Keratinocyte (primary cell): Measurements from ENCODE around the gene DGCR6L. TPM values are rescaled to one million over a fixed set of nuclear protein-coding genes. Genes with fewer than 3 reads are reported as not detected.
"Not testable (repeated sequence)": the region's sequence is repeated elsewhere in the genome, so short reads cannot be mapped to it uniquely, and the experiment has no call there.

Experiments used
- DNase-seq: peaks from one replicate; pipeline ENCODE4 v3.0.0-alpha.2; 2011; ENCODE audit warnings: low read depth, missing footprints, low spot score
- FAIRE-seq: peaks from 2 replicates; lab custom pipeline; 2011; peaks lifted over from hg19 to GRCh38; lab: Jason Lieb, UNC
- H2AFZ ChIP-seq: 2 replicates; pipeline ENCODE4 v1.6.0; 2012; ENCODE audit warnings: low read length, control low read depth, inconsistent platforms; ENCODE audit not compliant: control insufficient read depth
- H3K27ac ChIP-seq: 2 replicates; pipeline ENCODE4 v1.5.1; 2011; ENCODE audit warnings: low read length; ENCODE audit not compliant: control insufficient read depth, insufficient read depth
- H3K27me3 ChIP-seq: 3 replicates; pipeline ENCODE4 v1.6.0; 2011; ENCODE audit warnings: low read length; ENCODE audit not compliant: control insufficient read depth, insufficient read depth; ENCODE audit errors: extremely low read depth
- H3K36me3 ChIP-seq, 2 experiments: 2 replicates in 1 of 2; 3 replicates in 1 of 2; pipeline ENCODE4 v1.5.1; 2011; ENCODE audit warnings: low read length in 2 of 2, mild to moderate bottlenecking in 1 of 2; ENCODE audit not compliant: control insufficient read depth in 2 of 2, insufficient read depth in 2 of 2; ENCODE audit errors: extremely low read depth in 1 of 2
- H3K4me1 ChIP-seq: 3 replicates; pipeline ENCODE4 v1.5.1; 2011; ENCODE audit warnings: low read length; ENCODE audit not compliant: control insufficient read depth, insufficient read depth; ENCODE audit errors: extremely low read depth
- H3K4me2 ChIP-seq: 3 replicates; pipeline ENCODE4 v1.6.0; 2011; ENCODE audit warnings: low read depth, low read length; ENCODE audit not compliant: control insufficient read depth, insufficient read depth; ENCODE audit errors: extremely low read depth
- H3K4me3 ChIP-seq, 3 experiments: fragments of 200-600 bp in 1 of 3; sonication (generic) in 1 of 3; 2 replicates in 2 of 3; 3 replicates in 1 of 3; pipeline ENCODE4 v1.5.1; 2011 to 2016; ENCODE audit warnings: low read length in 3 of 3, mild to moderate bottlenecking in 3 of 3, control low read depth in 2 of 3, inconsistent platforms in 1 of 3, low read depth in 1 of 3, mixed read lengths in 1 of 3, mixed run types in 1 of 3, moderate library complexity in 1 of 3; ENCODE audit not compliant: control insufficient read depth in 2 of 3, insufficient read depth in 2 of 3; ENCODE audit errors: extremely low read depth in 1 of 3
- H3K79me2 ChIP-seq: 2 replicates; pipeline ENCODE4 v1.6.0; 2012; ENCODE audit warnings: low read length; ENCODE audit not compliant: control insufficient read depth, insufficient read depth
- H3K9ac ChIP-seq: 3 replicates; pipeline ENCODE4 v1.6.0; 2011; ENCODE audit warnings: low read length; ENCODE audit not compliant: control insufficient read depth, insufficient read depth; ENCODE audit errors: extremely low read depth
- H3K9me1 ChIP-seq: 3 replicates; pipeline ENCODE4 v1.6.0; 2011; ENCODE audit warnings: low read length; ENCODE audit not compliant: control insufficient read depth, insufficient read depth; ENCODE audit errors: extremely low read depth
- H3K9me3 ChIP-seq: 2 replicates; pipeline ENCODE4 v1.5.1; 2012; ENCODE audit warnings: low read depth, low read length; ENCODE audit not compliant: control insufficient read depth
- H4K20me1 ChIP-seq: 3 replicates; pipeline ENCODE4 v1.6.0; 2011; ENCODE audit warnings: low read length; ENCODE audit not compliant: control insufficient read depth, insufficient read depth; ENCODE audit errors: extremely low read depth
- dilution Hi-C: fragments of 300-500 bp; cut with MboI; formaldehyde crosslinking; loops from one replicate; pipeline ENCODE4 v1.7.0; 2020; ENCODE audit warnings: low sequenced_read_pairs; ENCODE audit not compliant: extremely low pct_ligation_motif_present
- polyA plus RNA-seq, 5 experiments: library from polyadenylated mRNA; depleted of rRNA in 3 of 5; stranded (reverse) in 3 of 5; stranded (forward) in 1 of 5; unstranded in 1 of 5; fragments of >200 nt; gene quantifications; 1 replicate in 1 of 5; 2 replicates in 3 of 5; 3 replicates in 1 of 5; pipeline versions ENCODE4 v1.2.1 to v1.2.3, GENCODE V29; 2011 to 2012; ENCODE audit warnings: missing spikeins in 2 of 5, low read depth in 1 of 5, low replicate concordance in 1 of 5

The DGCR6L gene
- polyA plus RNA-seq, 1 donor (not counting 4 experiments of a cell fraction or from before 2014, with no cell fraction given): 19.2 TPM

GRCh38 chr22:20310773-20311172, 9.1 kb downstream of the DGCR6L start:
- dilution Hi-C loops: not testable (repeated sequence)

GRCh38 chr22:20310180-20310579, 9.7 kb downstream of the DGCR6L start:
- DNase-seq, H3K27me3 ChIP-seq, H3K9ac ChIP-seq, H3K27ac ChIP-seq, H4K20me1 ChIP-seq, FAIRE-seq, H3K9me1 ChIP-seq, H3K79me2 ChIP-seq, H3K4me3 ChIP-seq, H3K9me3 ChIP-seq, H3K4me2 ChIP-seq, dilution Hi-C loops, H3K36me3 ChIP-seq, H2AFZ ChIP-seq: not testable (repeated sequence)
- H3K4me1 ChIP-seq: peaks cover 11% of the 10 kb centered on the region

More at GRCh38 chr22:20310773-20311172, 9.1 kb downstream of the DGCR6L start:
- H3K9ac ChIP-seq, H3K4me3 ChIP-seq, H3K27me3 ChIP-seq, H3K79me2 ChIP-seq, H3K27ac ChIP-seq, H3K9me3 ChIP-seq, DNase-seq, FAIRE-seq, H2AFZ ChIP-seq, H3K4me2 ChIP-seq, H3K36me3 ChIP-seq, H3K9me1 ChIP-seq, H4K20me1 ChIP-seq: not testable (repeated sequence)
- peaks cover 11% of the 10 kb centered on the region for H3K4me1 ChIP-seq

GRCh38 chr22:20308806-20309650, 10.8 kb downstream of the DGCR6L start:
- H3K9me1 ChIP-seq, H3K9me3 ChIP-seq, DNase-seq, H3K27ac ChIP-seq, H3K36me3 ChIP-seq, H4K20me1 ChIP-seq, dilution Hi-C loops, H2AFZ ChIP-seq, H3K4me3 ChIP-seq, H3K9ac ChIP-seq, H3K79me2 ChIP-seq, H3K27me3 ChIP-seq: not testable (repeated sequence)
- Histone ChIP-seq H3K4me1 (peaks cover 11% of the 10 kb centered on the region), H3K4me2 (peak overlapping the region; percentile 56)
- peak; percentile 92 for FAIRE-seq

- H3K36me3 ChIP-seq: not testable (repeated sequence)
- peak; percentile 92 for FAIRE-seq
Measured at GRCh38 chr22:20307448-20308447, 12.1 kb downstream of the DGCR6L start.

More at GRCh38 chr22:20307448-20308447, 12.1 kb downstream of the DGCR6L start:
- H3K9ac ChIP-seq, H3K9me3 ChIP-seq, H4K20me1 ChIP-seq, H3K79me2 ChIP-seq, H3K4me2 ChIP-seq, dilution Hi-C loops, H3K4me3 ChIP-seq, H3K9me1 ChIP-seq, H2AFZ ChIP-seq, H3K27me3 ChIP-seq, H3K27ac ChIP-seq, DNase-seq: not testable (repeated sequence)
- peaks cover 11% of the 10 kb centered on the region for H3K4me1 ChIP-seq
